HG03439 (cell line): ENCODE measurements around the gene ZMIZ1.

Source experiments
- ATAC-seq: cut with Tn5 transposase; IDR thresholded peaks from one replicate; pipeline ENCODE4 v1.9.1; 2021; ENCODE audit warnings: mild to moderate bottlenecking, moderate library complexity; ENCODE audit not compliant: unreplicated experiment

Gene ZMIZ1

DNA sequence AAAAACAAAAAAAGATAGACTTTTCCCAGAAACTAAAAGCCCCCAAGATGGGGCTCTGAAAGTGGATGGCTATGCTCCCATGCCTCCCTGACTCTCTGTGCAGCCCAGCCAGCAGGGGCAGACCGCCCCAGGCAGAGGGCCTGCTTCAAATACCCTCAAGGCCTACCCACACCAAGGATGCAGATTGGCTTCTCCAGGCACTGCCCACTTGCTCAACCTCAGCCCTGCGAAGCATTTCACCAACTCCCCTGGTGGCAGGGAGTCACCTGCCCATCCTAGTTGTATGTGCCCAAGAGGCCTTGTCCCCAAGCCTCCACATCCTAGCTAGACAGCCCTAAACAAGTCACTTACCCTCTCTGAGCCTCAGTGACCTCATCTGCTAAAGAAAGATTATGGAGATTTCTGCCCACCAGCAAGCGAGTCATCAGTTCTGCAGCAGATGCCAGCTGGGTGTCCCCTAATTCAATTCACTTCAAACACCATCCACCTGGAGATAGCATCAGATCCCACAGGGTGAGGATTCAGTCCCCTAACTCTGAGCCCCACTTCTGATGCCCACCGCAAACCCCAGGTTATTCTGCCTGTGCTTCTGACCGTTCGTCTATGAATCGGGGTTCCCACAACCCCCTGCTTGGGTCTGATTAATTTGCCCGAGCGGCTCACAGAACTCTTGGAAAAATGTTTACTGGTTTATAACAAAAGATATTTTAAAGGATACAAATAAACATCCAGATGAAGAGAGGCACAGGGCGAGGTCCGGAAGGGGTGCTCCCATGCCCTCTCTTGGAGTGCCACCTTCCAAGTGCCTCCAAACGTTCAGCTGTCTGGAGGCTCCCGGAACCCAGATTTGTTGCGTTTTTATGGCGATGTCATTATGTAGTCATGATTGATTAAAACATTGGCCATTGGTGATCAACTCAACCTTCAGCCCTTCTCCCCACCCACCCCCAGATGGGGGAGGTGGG, 18.6 kb upstream of the ZMIZ1 start:
- no peak for ATAC-seq

DNA sequence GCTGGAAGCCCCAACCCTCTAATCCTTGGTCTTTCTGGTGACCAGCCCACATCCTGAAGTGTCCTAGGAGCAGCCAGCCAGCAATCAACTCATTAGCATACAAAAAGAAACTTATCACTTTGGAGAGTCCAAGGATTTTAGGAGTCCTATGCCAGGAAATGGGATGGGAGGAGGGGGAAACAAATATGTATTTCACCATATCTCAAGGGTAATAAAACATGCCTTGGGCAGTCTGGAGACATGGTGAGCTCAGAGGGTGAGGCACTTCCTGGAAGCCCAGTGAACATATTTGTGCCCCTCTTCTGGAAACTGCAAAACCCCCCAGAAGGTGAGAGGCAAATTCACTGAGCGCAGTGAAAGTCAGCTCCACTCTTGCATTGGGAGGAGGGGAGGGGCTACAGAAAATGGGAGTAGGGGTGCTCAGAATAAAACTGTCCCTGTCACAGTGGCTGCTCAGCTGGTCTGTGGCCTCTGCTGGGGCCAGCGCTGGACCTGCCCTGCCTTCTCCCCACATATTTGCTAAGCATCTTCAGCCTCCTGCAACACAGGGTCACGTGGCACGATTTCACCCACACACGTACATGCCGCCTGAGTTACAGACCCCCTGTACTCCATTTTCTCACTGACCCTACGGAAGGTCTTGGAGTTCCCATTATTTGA, 17.7 kb upstream of the ZMIZ1 start:
- ATAC-seq, result no peak

GRCh38 chr10:79051766-79052165, 17.0 kb upstream of the ZMIZ1 start:
- ATAC-seq, result no peak

DNA sequence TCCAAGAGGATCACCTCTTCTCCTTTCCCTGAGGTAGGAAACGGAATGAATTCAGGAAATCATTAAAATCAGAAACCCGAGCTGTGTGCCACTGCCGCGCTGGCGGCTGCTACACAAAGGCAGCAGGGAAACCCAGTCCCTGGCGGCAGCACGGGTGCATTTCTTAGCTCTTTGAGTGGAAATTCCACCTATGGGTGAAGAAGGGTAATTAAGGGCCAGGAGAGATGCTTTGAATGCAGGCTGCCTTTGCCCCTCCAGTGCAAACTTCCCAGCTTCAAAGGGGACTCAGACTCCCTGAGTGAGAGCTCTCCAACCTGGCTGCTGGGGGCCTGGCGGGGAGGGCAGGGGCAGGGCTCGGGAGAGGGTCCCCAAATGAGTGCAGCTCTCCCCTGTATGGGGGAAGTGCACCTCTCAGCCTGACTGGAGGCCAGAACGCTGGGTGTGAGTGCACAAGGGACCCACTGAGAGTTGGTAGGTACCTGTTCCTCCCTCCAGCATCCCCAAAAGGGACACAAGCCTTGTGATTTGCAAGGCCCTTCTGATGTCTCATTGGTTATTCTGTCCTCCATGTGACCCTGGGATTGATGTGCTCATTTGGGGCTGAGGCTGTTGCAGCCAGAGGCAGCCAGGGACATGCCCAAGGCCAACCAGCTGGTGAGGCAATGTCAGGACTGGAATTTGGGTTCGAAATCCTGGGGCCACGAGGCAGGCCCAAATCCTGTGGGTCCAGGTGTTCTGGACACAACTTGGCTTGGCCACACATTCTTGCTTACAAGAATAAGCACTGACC, 16.3 kb upstream of the ZMIZ1 start:
- ATAC-seq, result no peak

- no peak for ATAC-seq
These were observed 15.7 kb upstream of the ZMIZ1 start for GRCh38 chr10:79053081-79053434.

DNA sequence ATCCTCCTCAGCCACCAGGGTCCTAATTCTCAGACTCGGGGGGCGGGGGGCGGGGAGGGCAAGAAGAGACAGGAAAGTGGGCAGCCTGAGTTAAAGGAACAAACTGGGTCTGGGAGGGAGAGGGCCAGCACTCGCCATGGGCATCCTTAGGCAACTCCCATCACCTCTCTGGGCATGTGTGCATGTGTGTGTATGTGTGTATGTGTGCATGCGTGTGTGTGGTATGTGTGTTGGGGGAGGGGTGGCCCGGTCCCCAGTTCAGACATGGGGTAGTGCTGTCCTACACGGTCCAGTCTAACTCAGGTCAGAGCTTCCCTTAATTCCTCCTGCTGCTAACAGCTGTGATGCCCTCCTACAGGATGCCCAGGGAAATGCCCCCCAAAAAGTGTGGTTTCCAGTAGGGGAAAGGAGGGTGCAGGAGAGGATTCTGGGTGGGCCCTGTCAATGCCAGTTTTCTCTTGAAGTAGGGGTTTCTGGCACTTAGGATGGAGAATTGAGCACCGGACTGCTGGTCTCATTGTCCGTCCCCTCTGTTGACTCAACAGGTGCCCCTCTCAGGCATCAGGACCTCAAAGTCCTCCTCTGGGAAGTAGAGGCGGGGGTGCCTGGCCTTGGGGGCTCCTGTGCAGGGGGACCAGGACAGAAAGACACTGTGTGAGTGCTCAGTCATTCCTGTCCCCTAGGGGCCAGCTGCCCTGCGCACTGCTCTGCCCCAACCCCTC, 15.1 kb upstream of the ZMIZ1 start:
- no peak for ATAC-seq

DNA sequence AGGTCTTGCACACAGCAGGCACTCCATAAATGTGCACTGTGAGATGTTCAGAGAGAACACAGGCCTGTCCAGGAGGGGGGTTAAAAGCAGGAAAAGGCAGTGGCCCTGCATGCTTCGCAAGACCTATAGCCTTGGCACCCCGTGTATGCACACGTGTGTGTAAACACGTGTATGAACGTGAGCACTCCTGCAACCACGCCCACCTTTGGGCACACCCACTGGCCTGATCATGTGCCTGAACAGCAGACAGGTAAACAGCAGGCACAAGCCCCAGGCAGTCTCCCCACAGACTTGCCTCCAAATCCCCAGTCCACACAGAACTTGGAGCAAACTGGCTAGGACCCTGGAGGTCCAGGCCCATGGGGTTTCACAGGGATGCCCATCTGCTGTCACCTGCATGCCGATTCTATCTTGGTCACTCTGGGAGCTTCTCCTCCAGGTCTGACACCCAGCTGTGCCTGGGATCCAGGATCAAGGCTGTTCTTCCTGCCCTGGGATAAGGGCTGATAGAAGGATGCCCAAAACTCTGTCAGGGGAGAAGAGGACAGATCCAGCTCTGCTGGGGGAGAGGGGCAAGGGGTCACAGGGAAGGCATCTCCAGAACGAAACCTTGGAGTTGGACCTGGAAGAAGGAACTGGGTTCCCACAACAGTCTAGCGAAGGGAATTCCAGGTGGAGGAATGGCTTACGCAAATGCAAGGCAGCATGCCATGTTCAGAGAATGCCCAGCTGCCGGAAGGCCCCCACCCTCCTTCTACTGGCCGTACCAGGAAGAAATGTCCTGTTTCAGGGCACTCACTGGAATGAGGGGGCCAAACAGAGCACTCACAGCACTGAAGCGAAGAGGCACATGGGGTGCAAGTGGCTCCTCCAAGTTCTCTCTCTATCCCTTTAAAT, 14.3 kb upstream of the ZMIZ1 start:
- no peak for ATAC-seq

DNA sequence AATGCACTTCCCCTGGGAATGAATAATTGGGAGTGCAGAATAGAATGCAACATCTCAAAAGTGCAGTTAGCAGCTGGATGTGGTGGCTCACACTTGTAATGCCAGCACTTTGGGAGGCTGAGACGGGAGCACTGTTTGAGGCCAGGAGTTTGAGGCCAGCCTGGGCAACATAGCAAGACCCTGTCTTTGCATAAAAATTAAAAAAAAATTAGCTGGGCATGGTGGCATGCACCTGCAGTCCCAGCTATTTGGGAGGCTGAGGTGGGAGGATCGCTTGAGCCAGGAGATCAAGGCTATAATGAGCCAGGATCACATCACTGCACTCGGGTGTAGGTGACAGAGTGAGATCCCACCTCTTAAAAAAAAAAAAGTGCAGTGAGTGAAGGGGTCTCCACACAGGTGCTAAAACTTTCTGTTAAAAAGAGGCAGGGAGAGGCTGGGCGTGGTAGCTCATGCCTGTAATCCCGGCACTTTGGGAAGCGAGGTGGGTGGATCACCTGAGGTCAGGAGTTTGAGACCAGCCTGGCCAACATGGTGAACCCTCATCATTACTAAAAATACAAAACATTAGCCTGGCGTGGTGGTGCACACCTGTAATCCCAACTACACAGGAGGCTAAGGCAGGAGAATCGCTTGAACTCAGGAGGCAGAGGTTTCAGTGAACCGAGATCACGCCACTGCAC, 13.5 kb upstream of the ZMIZ1 start:
- no peak for ATAC-seq

GRCh38 chr10:79055892-79056291, 12.9 kb upstream of the ZMIZ1 start:
- ATAC-seq, result no peak

GRCh38 chr10:79056361-79056735, 12.4 kb upstream of the ZMIZ1 start:
- ATAC-seq, result no peak

DNA sequence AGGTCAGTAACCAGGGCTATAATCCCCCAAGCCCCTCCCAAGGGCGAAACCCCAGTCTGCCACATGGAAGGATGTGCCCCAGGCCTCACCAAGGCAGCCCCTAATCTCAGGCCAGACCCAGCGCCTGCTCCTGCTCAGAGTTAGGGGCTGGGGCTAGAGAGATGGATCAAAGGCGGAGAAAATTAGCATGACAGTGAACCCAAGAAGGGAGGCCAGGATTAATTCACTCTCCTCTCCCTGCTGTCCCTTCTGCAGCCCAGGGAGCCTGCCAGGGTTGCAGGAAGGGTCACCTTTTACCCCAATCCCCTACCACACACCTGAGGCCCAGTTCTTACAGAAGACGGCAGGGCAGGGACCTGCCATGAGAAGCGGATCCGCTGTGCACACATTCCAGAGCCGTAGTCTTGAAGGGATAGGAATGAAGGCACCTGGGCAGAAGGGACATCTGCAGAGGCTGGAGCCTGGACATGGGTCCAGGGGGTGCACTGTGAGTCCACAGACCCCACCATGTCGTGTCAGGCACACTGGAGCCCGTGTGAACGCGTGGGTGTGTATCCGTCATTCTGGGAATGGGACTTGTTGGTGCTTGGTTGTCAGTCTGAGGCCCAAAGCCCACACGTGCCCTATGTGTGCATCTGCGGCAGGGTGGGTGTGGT, 11.9 kb upstream of the ZMIZ1 start:
- ATAC-seq, result no peak

DNA sequence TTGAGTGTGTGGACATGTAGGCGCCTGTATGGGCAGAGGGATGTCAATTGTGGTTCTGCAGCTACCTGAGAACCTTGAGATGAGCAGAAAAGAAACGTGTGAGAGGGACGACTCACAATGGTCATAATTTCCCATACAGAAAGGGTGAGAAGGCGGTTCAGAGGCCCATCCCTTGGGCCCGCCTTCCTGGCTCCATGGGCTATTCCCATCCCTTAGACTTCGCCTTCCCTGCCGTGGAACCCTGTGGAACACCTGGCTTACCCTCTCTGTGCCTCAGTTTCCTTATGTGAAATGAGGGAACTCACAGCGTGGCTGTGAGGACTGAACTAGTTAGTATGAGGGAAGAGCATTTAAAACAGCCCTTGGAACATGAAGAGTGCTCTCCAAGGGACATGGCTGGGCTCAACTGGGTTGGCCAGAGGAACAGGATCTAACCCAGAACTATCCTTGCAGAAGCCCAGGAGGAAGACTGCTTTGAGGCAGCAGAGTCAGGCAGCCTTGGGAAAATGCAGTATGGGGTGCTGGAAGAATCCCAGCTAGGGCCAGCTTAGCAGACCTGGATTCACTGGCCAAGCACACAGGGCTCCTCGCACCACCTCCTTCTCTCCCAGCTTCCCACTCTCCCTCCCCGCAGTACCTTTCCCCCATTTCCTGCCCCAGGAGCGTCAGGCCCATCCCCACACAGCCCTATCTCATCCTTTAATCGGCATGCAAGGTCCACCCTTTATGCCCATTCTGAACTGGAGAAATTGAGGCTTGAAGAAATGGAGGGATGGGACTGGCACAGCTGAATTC, 11.1 kb upstream of the ZMIZ1 start:
- ATAC-seq, result no peak

DNA sequence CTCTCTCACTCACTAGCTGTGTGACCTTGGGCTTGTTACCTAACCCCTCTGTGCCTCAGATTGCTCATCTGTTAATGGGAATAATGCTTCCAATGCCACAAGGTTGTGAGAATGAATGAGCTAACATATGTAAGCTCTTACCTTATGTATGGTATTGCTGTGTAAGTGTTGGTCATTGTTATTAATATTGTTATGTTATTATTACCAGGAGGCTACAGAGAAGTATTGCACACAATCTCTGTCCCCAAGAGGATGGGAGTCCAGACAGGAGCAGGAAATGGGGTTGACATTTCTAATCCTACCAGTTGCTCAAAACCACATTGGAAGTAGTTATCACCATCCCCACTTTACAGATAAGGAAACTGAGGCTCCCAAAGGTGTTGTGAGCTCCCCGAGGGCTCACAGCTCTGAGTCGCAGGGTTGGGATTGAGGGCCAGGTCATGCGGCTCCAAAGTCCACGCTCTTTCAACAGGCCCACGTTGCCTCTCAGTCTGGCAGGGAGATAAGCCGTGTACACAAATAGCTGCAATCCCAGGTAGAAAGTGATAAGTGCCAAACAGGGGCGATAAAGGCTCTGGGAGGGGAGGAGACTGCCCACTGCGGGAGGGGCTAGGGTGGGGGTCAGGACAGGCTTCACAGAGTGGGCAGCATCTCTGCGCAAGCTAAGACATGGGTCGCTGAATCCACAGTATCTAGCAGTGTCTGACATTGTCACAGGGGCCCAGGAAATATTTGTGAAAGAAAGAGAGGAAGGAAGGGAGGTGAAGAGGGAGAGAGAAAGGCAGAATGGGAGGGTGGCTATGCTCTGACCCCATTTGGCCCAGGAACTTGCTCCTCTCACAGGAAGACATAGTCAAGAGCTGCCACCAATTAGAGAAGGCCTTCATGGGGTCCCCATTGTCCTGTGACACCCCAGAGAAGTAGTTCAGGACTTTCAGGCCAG, 9.6 kb upstream of the ZMIZ1 start:
- no peak for ATAC-seq

- no peak for ATAC-seq
These were observed 8.8 kb upstream of the ZMIZ1 start for GRCh38 chr10:79059859-79060379.

GRCh38 chr10:79060641-79061255, 8.0 kb upstream of the ZMIZ1 start:
- no peak for ATAC-seq
